PC-9 (cell line): ENCODE data around the gene CFHR5. TPM values are rescaled to one million over a fixed set of nuclear protein-coding genes. Genes with fewer than 3 reads are reported as not detected.

Experiments
- BruUV-seq: library from RNA; stranded (reverse); fragments of 400-500 nt; replicated peaks from 2 replicates; lab custom pipeline; 2021; lab: Mats Ljungman, UMichigan
- CTCF ChIA-PET: fragments of 300-600 bp; sonication (Branson Sonifier 250); formaldehyde crosslinking; loops from one replicate; lab custom pipeline; 2022; ENCODE audit warnings: antibody characterized with exemption; lab: Charles Lee
- POLR2A ChIA-PET: fragments of 300-600 bp; sonication (Branson Sonifier 250); formaldehyde crosslinking; loops from one replicate; lab custom pipeline; 2022; ENCODE audit warnings: antibody characterized with exemption; ENCODE audit not compliant: unreplicated experiment; lab: Charles Lee
- DNase-seq, 2 experiments: peaks; one replicate each; pipeline versions ENCODE4 v3.0.0 to v3.0.0-alpha.2; 2015 to 2022; ENCODE audit warnings: mixed read lengths in 1 of 2
- H2AFZ ChIP-seq: fragments of 200-600 bp; sonication (generic); 2 replicates; pipeline ENCODE4 v1.8.1; 2017; ENCODE audit warnings: antibody characterized with exemption
- H3F3A ChIP-seq: fragments of 200-600 bp; sonication (generic); 2 replicates; pipeline ENCODE4 v1.8.1; 2017; ENCODE audit warnings: antibody characterized with exemption, mild to moderate bottlenecking, low read depth; ENCODE audit not compliant: insufficient read depth
- H3K27ac ChIP-seq: fragments of 200-600 bp; sonication (generic); 2 replicates; pipeline ENCODE4 v1.6.1; 2016; ENCODE audit warnings: mixed run types
- H3K27me3 ChIP-seq: fragments of 200-600 bp; sonication (generic); 2 replicates; pipeline ENCODE4 v1.6.1; 2016; ENCODE audit warnings: low read depth, mixed run types; ENCODE audit not compliant: insufficient read depth
- H3K36me3 ChIP-seq: fragments of 200-600 bp; sonication (generic); 2 replicates; pipeline ENCODE4 v1.6.1; 2016; ENCODE audit warnings: low read depth, mixed run types
- H3K4me1 ChIP-seq: fragments of 200-600 bp; sonication (generic); replicated peaks from 2 replicates; pipeline ENCODE4 v1.6.1; 2016; ENCODE audit warnings: mixed run types; ENCODE audit not compliant: insufficient read depth
- H3K4me2 ChIP-seq: fragments of 200-600 bp; sonication (generic); 2 replicates; pipeline ENCODE4 v1.6.1; 2017; ENCODE audit warnings: mixed run types
- H3K4me3 ChIP-seq: fragments of 200-600 bp; sonication (generic); 2 replicates; pipeline ENCODE4 v1.6.1; 2016; ENCODE audit warnings: mixed run types
- H3K79me2 ChIP-seq: fragments of 200-600 bp; sonication (generic); 2 replicates; pipeline ENCODE4 v1.6.1; 2017; ENCODE audit warnings: low read depth, mixed run types
- H3K9me2 ChIP-seq: fragments of 200-600 bp; sonication (generic); 2 replicates; pipeline ENCODE4 v1.8.1; 2017; ENCODE audit warnings: mild to moderate bottlenecking; ENCODE audit not compliant: insufficient read depth
- H3K9me3 ChIP-seq: fragments of 200-600 bp; sonication (generic); 2 replicates; pipeline ENCODE4 v1.8.1; 2016; ENCODE audit warnings: low read depth; ENCODE audit not compliant: insufficient read depth
- H4K20me1 ChIP-seq: fragments of 200-600 bp; sonication (generic); 2 replicates; pipeline ENCODE4 v1.8.1; 2017; ENCODE audit not compliant: insufficient read depth
- EZH2 ChIP-seq: fragments of 200-600 bp; sonication (generic); IDR thresholded peaks from 2 replicates; pipeline ENCODE4 v1.8.0; 2017; ENCODE audit warnings: antibody characterized with exemption, low read depth
- intact Hi-C: fragments of 100-400 bp; cut with micrococcal nuclease; formaldehyde crosslinking; loops from one replicate; pipeline ENCODE4 v1.10.0; 2022; ENCODE audit not compliant: unreplicated experiment
- total RNA-seq: library from RNA; stranded (reverse); gene quantifications from 2 replicates; pipeline ENCODE4 v1.2.3, GENCODE V29; 2021
- TF ChIP-seq, protein P1 (sequence below): fragments of 200-600 bp; sonication (generic); conservative IDR thresholded peaks from 2 replicates; pipeline ENCODE4 v1.6.1; 2017; ENCODE audit warnings: mixed run types, antibody characterized with exemption, mild to moderate bottlenecking, moderate library complexity

CFHR5 gene
- total RNA-seq, 1 experiment from 2014 or later, result not detected

DNA sequence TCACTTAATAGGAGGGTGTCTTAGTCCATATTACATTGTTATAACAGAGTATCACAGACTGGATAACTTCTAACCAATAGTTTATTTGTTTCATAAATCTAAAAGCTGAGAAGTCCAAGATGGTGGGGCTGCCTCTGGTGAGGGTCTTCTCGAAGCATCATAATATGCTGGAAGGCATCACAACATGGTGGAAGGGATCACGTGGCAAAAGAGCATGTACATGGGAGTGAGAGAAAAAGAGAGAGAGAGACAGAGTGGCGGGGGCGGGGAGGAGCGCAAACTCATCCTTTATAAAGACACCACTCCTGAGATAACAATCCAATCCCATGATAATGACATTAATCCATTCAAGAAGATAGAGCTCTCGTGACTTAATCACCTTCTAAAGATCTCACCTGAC is 31.5 kb downstream of the CFHR5 start:
- Histone ChIP-seq H3K4me3 (no peak overlapping the region), H3K36me3 (no peaks in the 10 kb centered on the region), H3K9me3 (no peaks in the 10 kb centered on the region), H3K9me2 (no peaks in the 10 kb centered on the region), H2AFZ (peak overlapping the region; percentile 61; the same call in 1 of the 2 replicates), H3K79me2 (no peaks in the 10 kb centered on the region), H4K20me1 (no peaks in the 10 kb centered on the region), H3K4me2 (no peak overlapping the region), H3K27me3 (no peaks in the 10 kb centered on the region), H3K4me1 (no peaks in the 10 kb centered on the region), H3K27ac (no peak overlapping the region), H3F3A (no peaks in the 10 kb centered on the region)
- ChIA-PET POLR2A (no interaction called here), CTCF (no interaction called here)
- no TSS peak for BruUV-seq
- intact Hi-C loops, result no loop called here
- DNase-seq, result no peak
- TF ChIP-seq, protein P1, sequence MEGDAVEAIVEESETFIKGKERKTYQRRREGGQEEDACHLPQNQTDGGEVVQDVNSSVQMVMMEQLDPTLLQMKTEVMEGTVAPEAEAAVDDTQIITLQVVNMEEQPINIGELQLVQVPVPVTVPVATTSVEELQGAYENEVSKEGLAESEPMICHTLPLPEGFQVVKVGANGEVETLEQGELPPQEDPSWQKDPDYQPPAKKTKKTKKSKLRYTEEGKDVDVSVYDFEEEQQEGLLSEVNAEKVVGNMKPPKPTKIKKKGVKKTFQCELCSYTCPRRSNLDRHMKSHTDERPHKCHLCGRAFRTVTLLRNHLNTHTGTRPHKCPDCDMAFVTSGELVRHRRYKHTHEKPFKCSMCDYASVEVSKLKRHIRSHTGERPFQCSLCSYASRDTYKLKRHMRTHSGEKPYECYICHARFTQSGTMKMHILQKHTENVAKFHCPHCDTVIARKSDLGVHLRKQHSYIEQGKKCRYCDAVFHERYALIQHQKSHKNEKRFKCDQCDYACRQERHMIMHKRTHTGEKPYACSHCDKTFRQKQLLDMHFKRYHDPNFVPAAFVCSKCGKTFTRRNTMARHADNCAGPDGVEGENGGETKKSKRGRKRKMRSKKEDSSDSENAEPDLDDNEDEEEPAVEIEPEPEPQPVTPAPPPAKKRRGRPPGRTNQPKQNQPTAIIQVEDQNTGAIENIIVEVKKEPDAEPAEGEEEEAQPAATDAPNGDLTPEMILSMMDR, result no peak
- no peak for TF ChIP-seq EZH2

DNA sequence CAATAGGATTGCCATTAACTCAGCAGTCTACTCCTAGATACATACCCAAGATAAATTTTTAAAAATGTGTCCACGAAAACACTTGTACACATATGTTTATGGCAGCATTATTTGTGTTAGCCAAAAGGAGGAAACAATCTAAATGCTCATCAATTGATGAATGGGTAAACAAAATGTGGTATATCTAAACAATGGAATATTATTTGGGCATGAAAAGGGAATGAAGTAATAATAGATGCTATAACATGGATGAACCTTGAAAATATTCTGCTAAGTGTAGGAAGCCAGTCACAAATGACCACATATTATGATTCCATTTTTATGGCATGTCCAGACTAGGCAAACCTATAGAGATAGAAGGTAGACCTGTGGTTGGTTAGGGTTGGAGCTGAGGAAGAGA is 34.3 kb downstream of the CFHR5 start:
- Histone ChIP-seq H3K36me3 (no peaks in the 10 kb centered on the region), H3K79me2 (no peaks in the 10 kb centered on the region), H3K4me1 (no peaks in the 10 kb centered on the region), H3F3A (no peaks in the 10 kb centered on the region), H3K4me2 (no peak overlapping the region), H3K9me2 (no peaks in the 10 kb centered on the region), H3K27me3 (no peaks in the 10 kb centered on the region), H3K9me3 (no peaks in the 10 kb centered on the region), H2AFZ (no peak overlapping the region), H3K4me3 (no peak overlapping the region), H3K27ac (no peak overlapping the region), H4K20me1 (no peaks in the 10 kb centered on the region)
- ChIA-PET POLR2A (no interaction called here), CTCF (no interaction called here)
- DNase-seq, result no peak
- no TSS peak for BruUV-seq
- intact Hi-C loops, result no loop called here
- TF ChIP-seq, protein P1, result no peak
- no peak for TF ChIP-seq EZH2

- Histone ChIP-seq H3K9me2 (no peaks in the 10 kb centered on the region), H3K4me2 (no peak overlapping the region), H3K36me3 (no peaks in the 10 kb centered on the region), H4K20me1 (no peaks in the 10 kb centered on the region), H2AFZ (no peak overlapping the region; the same call in 1 of the 2 replicates), H3K27me3 (no peaks in the 10 kb centered on the region), H3K9me3 (no peaks in the 10 kb centered on the region), H3K4me1 (no peaks in the 10 kb centered on the region), H3K79me2 (no peaks in the 10 kb centered on the region), H3F3A (no peaks in the 10 kb centered on the region), H3K27ac (no peak overlapping the region), H3K4me3 (no peak overlapping the region)
- ChIA-PET CTCF (no interaction called here), POLR2A (no interaction called here)
- no peak for TF ChIP-seq EZH2
- TF ChIP-seq, protein P1, result no peak
- no TSS peak for BruUV-seq
- intact Hi-C loops, result no loop called here
- no peak for DNase-seq
Observed at GRCh38 chr1:197013234-197013633, 35.9 kb downstream of the CFHR5 start.
